Right lobe of liver (tissue), 6 donors: Measurements from ENCODE around the gene ZBTB3. TPM values are rescaled to one million over a fixed set of nuclear protein-coding genes. Genes with fewer than 3 reads are reported as not detected.

Experiments used
- ATAC-seq, 4 donors: fragments of 200-7000 bp; cut with Tn5 transposase; one replicate each; pipeline ENCODE4 v1.9.1; 2020; ENCODE audit warnings: mild to moderate bottlenecking in 4 of 4, moderate library complexity in 4 of 4
- DNase-seq, 3 donors: peaks; one replicate each; pipeline ENCODE4 v3.0.0-alpha.2; 2020
- H3K27ac ChIP-seq, 3 donors: fragments of 200-600 bp; one replicate each; pipeline ENCODE4 v1.8.0; 2022
- H3K27me3 ChIP-seq, 2 donors: fragments of 200-600 bp; one replicate each; pipeline ENCODE4 v1.8.0; 2022
- H3K36me3 ChIP-seq, 4 donors: fragments of 200-600 bp; sonication (generic) in 1 of 4; one replicate each; pipeline versions ENCODE4 v1.5.1 to v1.8.0; 2017 to 2022; ENCODE audit warnings: control low read depth in 1 of 4
- H3K4me1 ChIP-seq, 4 donors: fragments of 200-600 bp; sonication (generic) in 1 of 4; one replicate each; pipeline versions ENCODE4 v1.5.1 to v1.8.0; 2017 to 2022; ENCODE audit warnings: control low read depth in 1 of 4
- H3K4me3 ChIP-seq, 3 donors: fragments of 200-600 bp; one replicate each; pipeline ENCODE4 v1.8.0; 2022
- H3K9me3 ChIP-seq, 4 donors: fragments of 200-600 bp; sonication (generic) in 1 of 4; one replicate each; pipeline versions ENCODE4 v1.5.1 to v1.8.0; 2017 to 2022; ENCODE audit warnings: control low read depth in 1 of 4
- POLR2A ChIP-seq: fragments of 450-650 bp; IDR thresholded peaks from one replicate; pipeline ENCODE4 v1.6.1; 2017; ENCODE audit warnings: antibody characterized with exemption, mild to moderate bottlenecking
- WGBS: methylation state at CpG from one replicate; pipeline ENCODE4 v1.1.6; 2018; ENCODE audit warnings: low coverage, low lambda C conversion rate; ENCODE audit not compliant: insufficient coverage; ENCODE audit errors: missing lambda C conversion rate; 5-methylcytosine and 5-hydroxymethylcytosine counted together
- intact Hi-C, 2 donors: fragments of 100-400 bp; cut with DNase I; formaldehyde crosslinking; loops; one replicate each; pipeline versions ENCODE4 v1.11.2 to v1.14.1; 2022
- long read RNA-seq: library from polyadenylated mRNA; unstranded; transcript quantifications from one replicate; pipeline ENCODE4 v2.0.0, GENCODE V29; 2019
- total RNA-seq, 6 experiments: library from RNA; depleted of rRNA in 2 of 6; stranded (reverse); fragments of >200 nt in 2 of 6; fragmentation: NEBNext Ultra II Directional in 3 of 6; extraction: Animal tissue kit (Norgen Biotek cat#: 25700) in 3 of 6; gene quantifications; one replicate each; pipeline versions ENCODE4 v1.1.0 to v1.2.4, GENCODE V29; 2016 to 2023
- TF ChIP-seq, protein P1 (sequence below), 4 donors: fragments of 200-600 bp in 3 of 4; fragments of 450-650 bp in 1 of 4; IDR thresholded peaks; one replicate each; pipeline versions ENCODE4 v1.5.1 to v1.8.0; 2016 to 2022; ENCODE audit warnings: antibody characterized with exemption in 4 of 4, mild to moderate bottlenecking in 2 of 4
- donor health status: DM: no; HTN: yes; CAD: no.
- donor health status: DM: no; HTN: no; CAD: no.
- donor health status: DM: no; HTN: no; CAD: no.
- donor health status: DM: no; HTN: yes; CAD: no.
- donor health status: DM: no; HTN: yes; CAD: no.

ZBTB3 gene
- total RNA-seq = 1 to 10 TPM; 3.4 to 7.1 (median 4.7) TPM
- long read RNA-seq, partial matches to known transcripts = 1 of 2 reads
- long read RNA-seq, other reads (novel, unspliced or antisense) = 1 of 2 reads

DNA sequence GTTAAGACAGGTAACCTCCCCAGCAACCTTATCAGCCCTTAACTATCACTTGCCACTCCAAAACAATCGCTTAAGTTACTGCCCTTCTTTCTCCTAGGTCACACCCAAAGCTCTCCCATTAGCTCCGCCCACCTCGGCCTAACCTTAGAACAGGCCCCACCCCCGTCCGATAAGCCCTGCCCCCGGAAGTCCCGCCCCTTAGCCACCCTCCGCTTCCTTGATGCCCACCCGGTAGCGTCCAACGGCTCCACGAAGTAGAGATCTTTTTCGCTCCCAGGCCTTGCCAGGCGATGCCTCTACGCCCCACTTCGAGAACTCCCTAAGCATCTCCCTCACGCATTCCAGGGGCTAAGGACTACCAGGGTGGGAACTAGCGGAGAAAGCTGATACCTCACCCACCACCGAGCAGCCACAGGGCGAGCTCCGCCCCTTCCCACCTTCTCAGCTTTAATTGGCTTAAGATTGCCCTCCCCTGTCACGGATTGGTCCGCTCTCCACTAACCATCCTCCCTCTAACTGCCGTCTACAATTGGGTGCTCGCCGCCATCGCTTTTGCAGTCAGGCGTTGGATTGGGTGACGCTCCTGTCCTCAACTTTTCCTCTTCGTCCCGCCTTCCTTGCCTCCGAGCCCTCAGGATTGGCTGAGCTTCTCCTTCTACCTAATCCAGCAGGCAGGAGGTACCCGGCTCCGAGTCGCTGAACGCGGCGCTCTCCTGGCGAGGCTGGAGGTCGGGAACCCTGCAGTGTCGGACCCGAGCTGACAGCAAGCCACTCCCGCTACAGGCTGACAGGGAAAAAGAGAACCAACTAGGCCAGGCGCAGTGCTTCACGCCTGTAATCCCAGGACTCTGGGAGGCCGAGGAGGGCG lies at the start of gene ZBTB3:
TSS of gene ZBTB3 (minus strand) at position 425 of the 868 bp plus-strand sequence. CDS start 496 bp downstream, outside the sequence.
- DNase-seq (peak; percentile 97 to 99 (median 98)), ATAC-seq (peak; percentile 95 to 98 (median 96))
- H3K9me3 ChIP-seq = no peaks in the 10 kb centered on the region
- H3K27me3 ChIP-seq = no peaks in the 10 kb centered on the region
- peak within 1 kb of the TSS; percentile 57 to 63 (median 58) for H3K27ac ChIP-seq
- H3K4me1 ChIP-seq = peaks cover 0 to 11% (median 0%) of the 10 kb centered on the region in 4 donors
- WGBS = under 1% methylated on average over 34 of the region's 47 CpGs
- peak within 1 kb of the TSS; percentile 54 to 67 (median 57) for H3K4me3 ChIP-seq
- TF ChIP-seq, protein P1, sequence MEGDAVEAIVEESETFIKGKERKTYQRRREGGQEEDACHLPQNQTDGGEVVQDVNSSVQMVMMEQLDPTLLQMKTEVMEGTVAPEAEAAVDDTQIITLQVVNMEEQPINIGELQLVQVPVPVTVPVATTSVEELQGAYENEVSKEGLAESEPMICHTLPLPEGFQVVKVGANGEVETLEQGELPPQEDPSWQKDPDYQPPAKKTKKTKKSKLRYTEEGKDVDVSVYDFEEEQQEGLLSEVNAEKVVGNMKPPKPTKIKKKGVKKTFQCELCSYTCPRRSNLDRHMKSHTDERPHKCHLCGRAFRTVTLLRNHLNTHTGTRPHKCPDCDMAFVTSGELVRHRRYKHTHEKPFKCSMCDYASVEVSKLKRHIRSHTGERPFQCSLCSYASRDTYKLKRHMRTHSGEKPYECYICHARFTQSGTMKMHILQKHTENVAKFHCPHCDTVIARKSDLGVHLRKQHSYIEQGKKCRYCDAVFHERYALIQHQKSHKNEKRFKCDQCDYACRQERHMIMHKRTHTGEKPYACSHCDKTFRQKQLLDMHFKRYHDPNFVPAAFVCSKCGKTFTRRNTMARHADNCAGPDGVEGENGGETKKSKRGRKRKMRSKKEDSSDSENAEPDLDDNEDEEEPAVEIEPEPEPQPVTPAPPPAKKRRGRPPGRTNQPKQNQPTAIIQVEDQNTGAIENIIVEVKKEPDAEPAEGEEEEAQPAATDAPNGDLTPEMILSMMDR (IDR thresholded peaks at IDR 0.05) = no peak
- peak; percentile 67 for TF ChIP-seq POLR2A
- peaks cover 0 to 6% (median 0%) of the 10 kb centered on the region in 4 donors for H3K36me3 ChIP-seq
- intact Hi-C loops = no loop called here

DNA sequence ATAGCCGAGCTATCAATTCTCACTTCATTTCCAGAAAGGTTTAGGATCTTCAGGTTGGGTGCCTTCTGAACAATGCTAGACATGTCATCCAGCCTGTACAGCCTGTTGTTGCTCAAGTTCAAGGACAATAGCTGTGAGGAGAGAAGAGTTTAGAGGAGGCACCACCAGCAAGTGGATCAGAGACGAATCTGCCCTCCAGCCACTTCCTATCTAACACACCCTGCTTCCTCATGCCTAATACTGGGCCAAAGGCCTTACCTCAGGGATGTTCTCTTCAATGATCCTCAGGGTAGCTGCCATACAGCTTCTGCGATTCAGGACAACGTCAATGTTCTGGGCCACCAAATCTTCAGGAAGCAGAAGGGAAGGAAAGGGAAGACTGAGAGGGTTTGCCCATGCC lies 47.1 kb upstream of the ZBTB3 start:
- Histone ChIP-seq H3K27ac (no peak overlapping the region), H3K27me3 (no peaks in the 10 kb centered on the region), H3K36me3 (peaks cover 7 to 77% (median 47%) of the 10 kb centered on the region in 4 donors), H3K9me3 (no peaks in the 10 kb centered on the region), H3K4me3 (no peak overlapping the region), H3K4me1 (peaks cover 0 to 11% (median 0%) of the 10 kb centered on the region in 4 donors)
- DNase-seq (no peak), ATAC-seq (no peak)
- WGBS = 85% methylated on average over 4 of the region's 4 CpGs
- intact Hi-C loops = no loop called here
- no peak for TF ChIP-seq POLR2A
- TF ChIP-seq, protein P1 (IDR thresholded peaks at IDR 0.05) = no peak

DNA sequence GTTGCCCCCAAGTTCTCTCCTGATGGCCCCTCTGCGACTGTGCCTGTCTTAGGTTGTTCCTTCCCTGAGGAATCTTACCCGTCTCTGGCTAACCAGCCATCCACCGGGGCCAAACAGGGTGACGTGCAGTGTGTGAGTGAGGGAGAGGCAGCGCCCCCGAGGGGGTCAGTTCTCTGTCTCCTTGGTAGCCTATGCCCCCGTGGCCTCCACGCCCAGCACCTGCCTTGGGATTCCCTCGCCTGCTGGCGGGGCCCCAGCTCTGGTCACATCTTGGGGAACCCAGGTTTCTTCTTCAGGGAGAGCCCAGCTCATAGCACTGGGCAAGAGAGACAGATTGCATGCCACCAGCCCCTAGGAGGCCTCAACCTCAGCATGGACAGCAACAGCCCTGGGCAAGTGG lies 45.5 kb upstream of the ZBTB3 start:
- Histone ChIP-seq H3K4me3 (no peak overlapping the region), H3K27me3 (no peaks in the 10 kb centered on the region), H3K27ac (no peak overlapping the region), H3K36me3 (peaks cover 11 to 93% (median 57%) of the 10 kb centered on the region in 4 donors), H3K4me1 (peaks cover 0 to 6% (median 0%) of the 10 kb centered on the region in 4 donors), H3K9me3 (no peaks in the 10 kb centered on the region)
- 80% methylated on average over 1 of the region's 10 CpGs for WGBS
- TF ChIP-seq POLR2A = no peak
- TF ChIP-seq, protein P1 (IDR thresholded peaks at IDR 0.05) = no peak
- DNase-seq (no peak), ATAC-seq (peak in 1 of 4 donors; percentile 15)
- intact Hi-C loops = no loop called here

DNA sequence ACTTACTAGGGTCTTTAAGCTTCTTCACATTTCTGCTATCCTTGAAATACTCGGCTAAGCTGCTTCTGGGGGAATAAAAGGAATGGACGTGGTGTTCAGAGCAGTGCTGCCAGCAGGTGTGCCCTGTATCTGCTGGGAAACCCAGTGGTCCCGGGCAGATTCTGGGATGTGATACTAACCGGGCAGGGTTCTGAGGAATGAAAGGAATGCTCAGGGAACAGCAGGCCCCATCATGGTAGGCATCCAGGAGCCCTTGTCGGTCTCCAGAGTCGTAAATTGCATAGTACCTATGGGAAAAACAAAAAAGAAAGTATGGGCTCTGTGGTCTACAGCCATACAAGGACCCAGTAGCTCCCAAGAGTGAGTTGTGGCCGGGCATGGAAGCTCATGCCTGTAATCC lies 42.3 kb upstream of the ZBTB3 start:
- no peak for TF ChIP-seq POLR2A
- TF ChIP-seq, protein P1 (IDR thresholded peaks at IDR 0.05) = no peak
- 90% methylated on average over 6 of the region's 7 CpGs for WGBS
- H3K27me3 ChIP-seq = no peaks in the 10 kb centered on the region
- H3K9me3 ChIP-seq = no peaks in the 10 kb centered on the region
- peaks cover 0 to 6% (median 2%) of the 10 kb centered on the region in 4 donors for H3K4me1 ChIP-seq
- H3K4me3 ChIP-seq = no peak overlapping the region
- H3K36me3 ChIP-seq = peaks cover 12 to 88% (median 56%) of the 10 kb centered on the region in 4 donors
- no peak overlapping the region for H3K27ac ChIP-seq
- intact Hi-C loops = no loop called here
- DNase-seq (no peak), ATAC-seq (no peak)
